ENCODE results near the gene ZNF512. TPM values are rescaled to one million over a fixed set of nuclear protein-coding genes. Genes with fewer than 3 reads are reported as not detected.

ZNF512 gene
- total RNA-seq, 3 donors from 2014 or later: 13.6 to 16.6 (median 16.4) TPM

GRCh38 chr2:27664154-27664574 lies 81.3 kb downstream of the ZNF512 start:
- ATAC-seq (peak; percentile 10 to 12), DNase-seq (no peak)
- peak overlapping the region; percentile 98 for H3K4me3 Mint-ChIP-seq
- no peaks in the 10 kb centered on the region for H3K27me3 Mint-ChIP-seq (ENCODE audit: low read depth)
- peaks cover 40% of the 10 kb centered on the region for H3K36me3 Mint-ChIP-seq (ENCODE audit: insufficient read depth)
- no peaks in the 10 kb centered on the region for H3K9me3 Mint-ChIP-seq
- peaks cover 46% of the 10 kb centered on the region for H3K4me1 Mint-ChIP-seq (ENCODE audit: low read depth)

GRCh38 chr2:27664622-27665363 lies 82.0 kb downstream of the ZNF512 start:
- Mint-ChIP-seq H3K9me3 (no peaks in the 10 kb centered on the region), H3K36me3 (ENCODE audit: insufficient read depth) (peaks cover 39% of the 10 kb centered on the region), H3K4me1 (ENCODE audit: low read depth) (peaks cover 44% of the 10 kb centered on the region), H3K4me3 (peak overlapping the region; percentile 98), H3K27me3 (ENCODE audit: low read depth) (no peaks in the 10 kb centered on the region)
- ATAC-seq (no peak), DNase-seq (no peak)

GRCh38 chr2:27667446-27667845 lies 84.6 kb downstream of the ZNF512 start:
- no peaks in the 10 kb centered on the region for H3K27me3 Mint-ChIP-seq (ENCODE audit: low read depth)
- H3K9me3 Mint-ChIP-seq: no peaks in the 10 kb centered on the region
- peaks cover 35% of the 10 kb centered on the region for H3K36me3 Mint-ChIP-seq (ENCODE audit: insufficient read depth)
- ATAC-seq (no peak), DNase-seq (no peak)
- H3K4me1 Mint-ChIP-seq (ENCODE audit: low read depth): peaks cover 38% of the 10 kb centered on the region
- H3K4me3 Mint-ChIP-seq: no peak overlapping the region

GRCh38 chr2:27671235-27671634 lies 88.4 kb downstream of the ZNF512 start:
- peaks cover 46% of the 10 kb centered on the region for H3K36me3 Mint-ChIP-seq (ENCODE audit: insufficient read depth)
- ATAC-seq: peak; percentile 32 to 48
- H3K4me3 Mint-ChIP-seq: no peak overlapping the region
- no peak for DNase-seq
- peaks cover 14% of the 10 kb centered on the region for H3K4me1 Mint-ChIP-seq (ENCODE audit: low read depth)
- H3K9me3 Mint-ChIP-seq: no peaks in the 10 kb centered on the region
- H3K27me3 Mint-ChIP-seq (ENCODE audit: low read depth): no peaks in the 10 kb centered on the region

Other genes with a start within 250 kb of the ZNF512 start
- 100 to 1,000 TPM; 102 to 110 (median 107) TPM for gene GTF3C2, start 226.3 kb upstream of the ZNF512 start, total RNA-seq
- 10 to 100 TPM; 63.4 to 69.8 (median 65.0) TPM for gene EIF2B4, start 212.7 kb upstream of the ZNF512 start, total RNA-seq
- gene SNX17, start 212.4 kb upstream of the ZNF512 start, total RNA-seq: 100 to 1,000 TPM; 117 to 125 (median 123) TPM
- gene ZNF513, start 202.3 kb upstream of the ZNF512 start, total RNA-seq: 10 to 100 TPM in 2 of 3 donors, 1 to 10 TPM in 1; 8.4 to 11.0 (median 10.4) TPM
- 100 to 1,000 TPM; 177 to 208 (median 186) TPM for gene PPM1G, start 173.5 kb upstream of the ZNF512 start, total RNA-seq
- gene NRBP1, start 154.4 kb upstream of the ZNF512 start, total RNA-seq: 100 to 1,000 TPM in 1 of 3 donors, 10 to 100 TPM in 2; 99.0 to 103 (median 99.4) TPM
- gene KRTCAP3, start 140.7 kb upstream of the ZNF512 start, total RNA-seq: 1 to 10 TPM; 4.8 to 5.4 (median 5.2) TPM
- gene IFT172, start 93.3 kb upstream of the ZNF512 start, total RNA-seq: 1 to 10 TPM; 5.2 to 7.5 (median 6.7) TPM
- gene FNDC4, start 87.8 kb upstream of the ZNF512 start, total RNA-seq: under 1 TPM in 1 of 3 donors, not detected in 2; 0.11 TPM
- not detected for gene GCKR, start 86.2 kb upstream of the ZNF512 start, total RNA-seq
- gene CCDC121, start 46.0 kb downstream of the ZNF512 start, total RNA-seq: under 1 TPM; 0.11 to 0.27 (median 0.25) TPM
- 10 to 100 TPM; 66.5 to 76.6 (median 69.4) TPM for gene GPN1, start 46.0 kb downstream of the ZNF512 start, total RNA-seq
- gene SUPT7L, start 80.6 kb downstream of the ZNF512 start, total RNA-seq: 10 to 100 TPM; 23.6 to 31.4 (median 28.1) TPM
- gene SLC4A1AP, start 80.8 kb downstream of the ZNF512 start, total RNA-seq: 10 to 100 TPM; 32.7 to 37.5 (median 32.7) TPM
- gene MRPL33, start 188.7 kb downstream of the ZNF512 start, total RNA-seq: 10 to 100 TPM; 67.9 to 84.5 (median 68.4) TPM

Measured in activated T-cell treated with anti-CD3 and anti-CD28 coated beads, Interleukin-2, amount 50 U/mL, for 4 hours (primary cell).